Thoracic aorta (tissue), 2 donors: ENCODE measurements around the gene PKP4. TPM values are rescaled to one million over a fixed set of nuclear protein-coding genes. Genes with fewer than 3 reads are reported as not detected.

Experiments used
- ATAC-seq: fragments of 150-250 bp; one replicate; pipeline ENCODE4 v1.8.0; 2017; ENCODE audit warnings: low read depth; ENCODE audit not compliant: insufficient number of reproducible peaks, low FRiP score
- DNase-seq: peaks from one replicate; pipeline ENCODE4 v3.0.0-alpha.2; 2020; ENCODE audit warnings: low spot score
- H3K27ac ChIP-seq, 2 donors: fragments of 200-600 bp; sonication (generic); 1 replicate in 1 of 2; 2 replicates in 1 of 2; pipeline ENCODE4 v1.5.1; 2016; ENCODE audit warnings: mild to moderate bottlenecking in 2 of 2, moderate library complexity in 2 of 2
- H3K27me3 ChIP-seq: fragments of 200-600 bp; sonication (generic); replicated peaks from 2 replicates; pipeline ENCODE4 v1.6.0; 2016; ENCODE audit warnings: mild to moderate bottlenecking; ENCODE audit not compliant: insufficient read depth
- H3K36me3 ChIP-seq: fragments of 200-600 bp; sonication (generic); one replicate; pipeline ENCODE4 v1.5.1; 2016
- H3K4me1 ChIP-seq, 2 donors: fragments of 200-600 bp; sonication (generic); 1 replicate in 1 of 2; 2 replicates in 1 of 2; pipeline versions ENCODE4 v1.5.1 to v1.6.0; 2016; ENCODE audit warnings: low read depth in 2 of 2, mild to moderate bottlenecking in 1 of 2; ENCODE audit not compliant: control insufficient read depth in 1 of 2
- H3K4me3 ChIP-seq: fragments of 200-600 bp; sonication (generic); 2 replicates; pipeline ENCODE4 v1.5.1; 2016; ENCODE audit warnings: mild to moderate bottlenecking
- H3K9me3 ChIP-seq: fragments of 200-600 bp; sonication (generic); 2 replicates; pipeline ENCODE4 v1.5.1; 2016
- total RNA-seq, 2 donors: library from RNA; depleted of rRNA; stranded (reverse); fragments of >200 nt; gene quantifications; one replicate each; pipeline versions ENCODE4 v1.1.0 to v1.2.3, GENCODE V29; 2016
- TF ChIP-seq, protein P1 (sequence below): fragments of 200-600 bp; sonication (generic); IDR thresholded peaks from one replicate; pipeline ENCODE4 v1.5.1; 2019; ENCODE audit warnings: antibody characterized with exemption

The PKP4 gene
- total RNA-seq, 2 donors from 2014 or later: 28.0 to 49.1 TPM

DNA sequence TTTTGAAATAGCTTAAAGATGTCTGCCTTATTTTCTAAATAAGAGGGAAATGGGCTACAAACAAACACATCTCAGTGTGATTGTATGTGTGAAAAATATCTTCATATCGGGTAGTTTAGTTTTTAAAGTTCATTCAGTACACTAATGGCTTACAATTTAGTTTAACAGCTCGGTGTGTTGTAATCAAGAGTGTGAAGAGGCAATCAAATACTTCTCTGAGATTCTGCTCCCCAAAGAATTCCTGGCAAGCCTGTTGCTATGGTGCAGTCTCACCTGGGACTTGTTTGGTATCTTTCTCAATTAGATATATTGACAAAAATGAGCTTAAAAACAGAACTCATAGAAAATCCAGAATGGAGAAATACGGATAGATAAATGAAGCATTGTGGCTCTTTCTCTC lies 99.4 kb downstream of the PKP4 start:
- ATAC-seq: no peak
- no peaks in the 10 kb centered on the region for H3K27me3 ChIP-seq
- H3K4me1 ChIP-seq: no peaks in the 10 kb centered on the region
- no peaks in the 10 kb centered on the region for H3K36me3 ChIP-seq
- TF ChIP-seq, protein P1, sequence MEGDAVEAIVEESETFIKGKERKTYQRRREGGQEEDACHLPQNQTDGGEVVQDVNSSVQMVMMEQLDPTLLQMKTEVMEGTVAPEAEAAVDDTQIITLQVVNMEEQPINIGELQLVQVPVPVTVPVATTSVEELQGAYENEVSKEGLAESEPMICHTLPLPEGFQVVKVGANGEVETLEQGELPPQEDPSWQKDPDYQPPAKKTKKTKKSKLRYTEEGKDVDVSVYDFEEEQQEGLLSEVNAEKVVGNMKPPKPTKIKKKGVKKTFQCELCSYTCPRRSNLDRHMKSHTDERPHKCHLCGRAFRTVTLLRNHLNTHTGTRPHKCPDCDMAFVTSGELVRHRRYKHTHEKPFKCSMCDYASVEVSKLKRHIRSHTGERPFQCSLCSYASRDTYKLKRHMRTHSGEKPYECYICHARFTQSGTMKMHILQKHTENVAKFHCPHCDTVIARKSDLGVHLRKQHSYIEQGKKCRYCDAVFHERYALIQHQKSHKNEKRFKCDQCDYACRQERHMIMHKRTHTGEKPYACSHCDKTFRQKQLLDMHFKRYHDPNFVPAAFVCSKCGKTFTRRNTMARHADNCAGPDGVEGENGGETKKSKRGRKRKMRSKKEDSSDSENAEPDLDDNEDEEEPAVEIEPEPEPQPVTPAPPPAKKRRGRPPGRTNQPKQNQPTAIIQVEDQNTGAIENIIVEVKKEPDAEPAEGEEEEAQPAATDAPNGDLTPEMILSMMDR: no peak
- no peaks in the 10 kb centered on the region for H3K9me3 ChIP-seq
- H3K4me3 ChIP-seq: no peak overlapping the region
- no peak for DNase-seq
- H3K27ac ChIP-seq: no peak overlapping the region

DNA sequence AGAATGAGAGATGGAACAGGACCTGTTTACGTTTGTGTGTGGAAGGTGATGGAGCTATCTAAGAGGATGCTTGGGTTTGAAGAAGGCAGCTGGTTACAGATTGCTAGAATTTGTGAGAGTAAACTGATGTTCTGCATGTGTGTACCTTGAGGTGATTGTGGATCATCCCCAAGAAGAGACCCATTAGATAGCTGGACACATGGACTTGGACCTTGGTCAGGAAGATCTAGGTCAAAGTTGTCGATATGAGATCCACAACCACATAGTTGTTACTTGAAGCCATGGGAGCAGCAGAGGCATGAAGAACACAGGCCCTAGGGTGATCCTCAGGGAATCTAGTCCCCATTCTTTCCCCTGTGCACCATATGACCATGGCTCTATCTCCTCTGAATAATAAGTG lies 101.0 kb downstream of the PKP4 start:
- TF ChIP-seq, protein P1: no peak

DNA sequence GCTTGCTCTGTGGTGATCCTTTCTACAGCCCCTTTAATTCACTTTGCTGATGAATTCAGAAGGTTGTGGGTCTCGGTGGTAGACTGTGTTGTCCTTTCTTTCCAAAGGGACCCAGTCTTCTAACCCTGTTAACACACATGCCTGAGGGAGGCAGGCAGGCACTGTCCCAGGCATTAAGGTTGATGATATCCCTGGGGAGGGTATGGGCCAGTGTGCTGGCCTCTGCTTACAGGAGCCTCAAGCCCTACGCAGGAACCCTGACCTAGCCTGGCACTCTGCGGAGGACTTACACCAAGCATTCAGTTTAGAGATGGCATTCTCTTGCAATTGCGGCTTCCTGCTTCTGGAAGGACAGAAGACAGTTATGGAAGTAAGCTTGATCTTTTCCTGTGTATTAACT lies 102.5 kb downstream of the PKP4 start:
- Histone ChIP-seq H3K4me3 (no peak overlapping the region), H3K4me1 (no peaks in the 10 kb centered on the region), H3K27me3 (no peaks in the 10 kb centered on the region), H3K9me3 (no peaks in the 10 kb centered on the region), H3K27ac (no peak overlapping the region), H3K36me3 (no peaks in the 10 kb centered on the region)
- ATAC-seq (no peak), DNase-seq (no peak)
- TF ChIP-seq, protein P1: no peak

More for the DNA sequence above, 101.0 kb downstream of the PKP4 start:
- ATAC-seq: no peak
- H3K4me3 ChIP-seq: no peak overlapping the region
- H3K9me3 ChIP-seq: no peaks in the 10 kb centered on the region
- no peaks in the 10 kb centered on the region for H3K4me1 ChIP-seq
- no peaks in the 10 kb centered on the region for H3K27me3 ChIP-seq
- no peaks in the 10 kb centered on the region for H3K36me3 ChIP-seq
- no peak overlapping the region for H3K27ac ChIP-seq
- no peak for DNase-seq

DNA sequence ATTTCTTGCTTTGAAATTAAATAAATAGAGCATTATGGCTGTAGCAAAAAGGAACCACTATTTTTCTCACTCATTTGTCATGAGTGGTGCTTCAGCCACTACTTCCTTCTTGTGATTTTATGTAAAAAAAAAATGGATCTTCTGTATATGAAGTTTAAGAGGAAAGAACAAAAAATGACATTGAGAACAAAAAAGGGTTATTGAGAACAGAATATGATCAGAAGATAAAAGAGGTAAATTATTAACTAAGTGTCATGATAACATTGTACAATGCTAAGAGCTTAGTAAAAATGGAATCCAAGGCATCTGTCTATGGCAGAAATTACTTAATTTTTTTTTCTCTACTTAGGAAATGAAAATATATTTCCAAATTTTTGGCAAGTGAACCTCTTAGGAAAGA lies 103.5 kb downstream of the PKP4 start:
- ATAC-seq (no peak), DNase-seq (no peak)
- Histone ChIP-seq H3K36me3 (no peaks in the 10 kb centered on the region), H3K4me1 (no peaks in the 10 kb centered on the region), H3K27ac (no peak overlapping the region), H3K27me3 (no peaks in the 10 kb centered on the region), H3K4me3 (no peak overlapping the region), H3K9me3 (no peaks in the 10 kb centered on the region)
- TF ChIP-seq, protein P1: no peak

DNA sequence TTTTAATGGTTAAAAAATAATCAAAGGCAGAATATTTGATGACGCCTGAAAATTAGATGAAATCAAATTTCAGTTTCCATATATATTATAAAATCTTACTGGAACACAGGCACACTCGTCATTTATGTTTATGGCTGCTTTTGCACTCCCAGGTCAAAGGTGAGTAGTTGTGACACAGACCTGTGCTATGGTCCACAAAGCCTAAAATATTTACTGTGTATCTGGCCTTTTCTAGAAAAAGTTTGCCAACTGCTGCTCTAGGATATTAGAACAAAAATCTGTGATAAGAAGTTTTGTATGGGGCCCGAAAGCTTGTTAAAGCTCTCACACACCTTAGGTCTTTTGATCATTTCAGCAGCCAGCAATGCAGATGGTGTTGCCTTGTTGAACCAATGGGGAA lies 104.3 kb downstream of the PKP4 start:
- no peak for ATAC-seq
- TF ChIP-seq, protein P1: no peak

More for the DNA sequence above, 104.3 kb downstream of the PKP4 start:
- Histone ChIP-seq H3K9me3 (no peaks in the 10 kb centered on the region), H3K4me1 (no peaks in the 10 kb centered on the region), H3K4me3 (no peak overlapping the region), H3K36me3 (no peaks in the 10 kb centered on the region), H3K27ac (no peak overlapping the region), H3K27me3 (no peaks in the 10 kb centered on the region)
- DNase-seq: no peak
